GM19438 (cell line): ENCODE data around the gene LSR.

Source experiments
- ATAC-seq: cut with Tn5 transposase; IDR thresholded peaks from one replicate; pipeline ENCODE4 v1.9.1; 2021; ENCODE audit warnings: low read depth; ENCODE audit not compliant: unreplicated experiment

LSR gene

GRCh38 chr19:35248310-35249145 is at the start of gene LSR:
TSS of gene LSR (plus strand) at chr19:35249002. CDS start at chr19:35249023, 21 bp downstream.
- peak; percentile 76 for ATAC-seq

- ATAC-seq, result no peak
These were observed 49.3 kb upstream of the LSR start for GRCh38 chr19:35199481-35199880.

GRCh38 chr19:35202722-35203688 is 45.8 kb upstream of the LSR start:
- ATAC-seq, result no peak

GRCh38 chr19:35204799-35205732 is 43.7 kb upstream of the LSR start:
- peak; percentile 64 for ATAC-seq

GRCh38 chr19:35205733-35206323 is 43.0 kb upstream of the LSR start:
- peak; percentile 26 for ATAC-seq

- no peak for ATAC-seq
These were observed 42.4 kb upstream of the LSR start for GRCh38 chr19:35206379-35206778.

- ATAC-seq, result no peak
These were observed 41.9 kb upstream of the LSR start for GRCh38 chr19:35206855-35207254.

GRCh38 chr19:35207391-35207871 is 41.4 kb upstream of the LSR start:
- no peak for ATAC-seq

- ATAC-seq, result no peak
These were observed 40.7 kb upstream of the LSR start for GRCh38 chr19:35208121-35208520.

- no peak for ATAC-seq
These were observed 39.2 kb upstream of the LSR start for GRCh38 chr19:35209646-35210045.

GRCh38 chr19:35211545-35212230 is 37.1 kb upstream of the LSR start:
- no peak for ATAC-seq

- ATAC-seq, result no peak
These were observed 36.6 kb upstream of the LSR start for GRCh38 chr19:35212241-35212640.

- peak; percentile 48 for ATAC-seq
These were observed 34.9 kb upstream of the LSR start for GRCh38 chr19:35213663-35214632.

- ATAC-seq, result no peak
These were observed 33.9 kb upstream of the LSR start for GRCh38 chr19:35214766-35215422.

GRCh38 chr19:35216016-35216832 is 32.6 kb upstream of the LSR start:
- no peak for ATAC-seq

GRCh38 chr19:35216833-35217648 is 31.8 kb upstream of the LSR start:
- no peak for ATAC-seq
